Activated T-cell treated with anti-CD3 and anti-CD28 coated beads for 1 hour (primary cell): Measurements from ENCODE around the gene USP36.

Experiments
- DNase-seq: peaks from one replicate; pipeline ENCODE4 v3.0.0-alpha.2; 2020; ENCODE audit warnings: low read depth

USP36 gene

GRCh38 chr17:78836420-78837021, 4.1 kb downstream of the USP36 start:
- no peak for DNase-seq

- DNase-seq: no peak
Observed at GRCh38 chr17:78834571-78834970, 6.0 kb downstream of the USP36 start.

GRCh38 chr17:78832541-78832810, 8.1 kb downstream of the USP36 start:
- DNase-seq: no peak

GRCh38 chr17:78831688-78832540, 8.7 kb downstream of the USP36 start:
- DNase-seq: no peak

- no peak for DNase-seq
Observed at GRCh38 chr17:78829477-78829876, 11.1 kb downstream of the USP36 start.

- DNase-seq: no peak
Observed at GRCh38 chr17:78828470-78829185, 12.0 kb downstream of the USP36 start.

- no peak for DNase-seq
Observed at GRCh38 chr17:78826836-78827509, 13.6 kb downstream of the USP36 start.

- DNase-seq: no peak
Observed at GRCh38 chr17:78826421-78826820, 14.2 kb downstream of the USP36 start.

GRCh38 chr17:78825696-78826095, 14.9 kb downstream of the USP36 start:
- DNase-seq: no peak

GRCh38 chr17:78824240-78824639, 16.4 kb downstream of the USP36 start:
- DNase-seq: no peak

GRCh38 chr17:78823282-78824046, 17.1 kb downstream of the USP36 start:
- no peak for DNase-seq

- no peak for DNase-seq
Observed at GRCh38 chr17:78822552-78822951, 18.1 kb downstream of the USP36 start.

GRCh38 chr17:78821961-78822360, 18.7 kb downstream of the USP36 start:
- DNase-seq: no peak

- DNase-seq: no peak
Observed at GRCh38 chr17:78820841-78821240, 19.8 kb downstream of the USP36 start.

- no peak for DNase-seq
Observed at GRCh38 chr17:78819806-78820792, 20.5 kb downstream of the USP36 start.

- DNase-seq: no peak
Observed at GRCh38 chr17:78819402-78819801, 21.2 kb downstream of the USP36 start.

GRCh38 chr17:78818932-78819331, 21.7 kb downstream of the USP36 start:
- peak; percentile 38 for DNase-seq

GRCh38 chr17:78818152-78818846, 22.3 kb downstream of the USP36 start:
- no peak for DNase-seq

GRCh38 chr17:78817123-78817522, 23.5 kb downstream of the USP36 start:
- no peak for DNase-seq

- no peak for DNase-seq
Observed at GRCh38 chr17:78815696-78816095, 24.9 kb downstream of the USP36 start.
